H9 (cell line): ENCODE data around the gene ALG13. TPM values are rescaled to one million over a fixed set of nuclear protein-coding genes. Genes with fewer than 3 reads are reported as not detected.

Experiments
- DNase-seq: peaks from one replicate; pipeline ENCODE4 v3.0.0-alpha.2; 2017
- H2AFZ ChIP-seq: one replicate; pipeline ENCODE4 v1.6.1; 2013; ENCODE audit warnings: mild to moderate bottlenecking, low read length, control low read depth, moderate library complexity
- H2AK5ac ChIP-seq: 2 replicates; pipeline ENCODE4 v1.6.1; 2013; ENCODE audit warnings: low read length, control low read depth, mixed read lengths; ENCODE audit not compliant: insufficient read length
- H2BK120ac ChIP-seq: one replicate; pipeline ENCODE4 v1.6.1; 2013; ENCODE audit warnings: low read depth, mild to moderate bottlenecking, low read length, control low read depth, inconsistent platforms; ENCODE audit not compliant: poor library complexity, severe bottlenecking
- H2BK12ac ChIP-seq: 2 replicates; pipeline ENCODE4 v1.6.1; 2013; ENCODE audit warnings: low read length, control low read depth, mixed read lengths, low read depth; ENCODE audit not compliant: insufficient read length
- H2BK15ac ChIP-seq: 2 replicates; pipeline ENCODE4 v1.6.1; 2013; ENCODE audit warnings: low read depth, low read length, control low read depth
- H2BK20ac ChIP-seq: one replicate; pipeline ENCODE4 v1.6.1; 2013; ENCODE audit warnings: low read depth, mild to moderate bottlenecking, low read length, control low read depth, inconsistent platforms; ENCODE audit not compliant: poor library complexity, severe bottlenecking
- H2BK5ac ChIP-seq: 2 replicates; pipeline ENCODE4 v1.6.1; 2013; ENCODE audit warnings: low read length, control low read depth, mixed read lengths; ENCODE audit not compliant: insufficient read length
- H3K14ac ChIP-seq: 2 replicates; pipeline ENCODE4 v1.6.1; 2013; ENCODE audit warnings: low read length, control low read depth; ENCODE audit not compliant: insufficient read depth
- H3K18ac ChIP-seq: 2 replicates; pipeline ENCODE4 v1.6.1; 2013; ENCODE audit warnings: low read depth, mild to moderate bottlenecking, mixed read lengths, low read length, control low read depth; ENCODE audit not compliant: insufficient read length
- H3K23ac ChIP-seq: 2 replicates; pipeline ENCODE4 v1.6.1; 2013; ENCODE audit warnings: low read length, control low read depth, mixed read lengths, low read depth; ENCODE audit not compliant: insufficient read length
- H3K23me2 ChIP-seq: 2 replicates; pipeline ENCODE4 v1.6.1; 2013; ENCODE audit warnings: low read depth, mild to moderate bottlenecking, mixed read lengths, low read length, control low read depth; ENCODE audit not compliant: insufficient read length, poor library complexity, severe bottlenecking
- H3K27ac ChIP-seq: 2 replicates; pipeline ENCODE4 v1.5.1; 2013; ENCODE audit warnings: low read length, control low read depth, mixed read lengths, low read depth; ENCODE audit not compliant: insufficient read length
- H3K27me3 ChIP-seq: 2 replicates; pipeline ENCODE4 v1.6.1; 2013; ENCODE audit warnings: low read length, control low read depth, inconsistent platforms; ENCODE audit not compliant: insufficient read depth
- H3K4ac ChIP-seq: 2 replicates; pipeline ENCODE4 v1.6.1; 2013; ENCODE audit warnings: low read depth, mild to moderate bottlenecking, control low read depth, inconsistent platforms, low read length, moderate library complexity
- H3K4me1 ChIP-seq: 2 replicates; pipeline ENCODE4 v1.6.1; 2013; ENCODE audit warnings: low read length, control low read depth, inconsistent platforms; ENCODE audit not compliant: insufficient read depth
- H3K4me2 ChIP-seq: 2 replicates; pipeline ENCODE4 v1.6.1; 2013; ENCODE audit warnings: low read length, control low read depth, mixed read lengths; ENCODE audit not compliant: insufficient read length, insufficient read depth
- H3K56ac ChIP-seq: 2 replicates; pipeline ENCODE4 v1.6.1; 2013; ENCODE audit warnings: low read depth, mild to moderate bottlenecking, mixed read lengths, low read length, control low read depth; ENCODE audit not compliant: insufficient read length
- H3K79me1 ChIP-seq: 2 replicates; pipeline ENCODE4 v1.6.1; 2013; ENCODE audit warnings: low read depth, mild to moderate bottlenecking, moderate library complexity, low read length, control low read depth, inconsistent platforms; ENCODE audit not compliant: insufficient read depth, poor library complexity, severe bottlenecking
- H3K79me2 ChIP-seq: 2 replicates; pipeline ENCODE4 v1.6.1; 2013; ENCODE audit warnings: low read length, control low read depth, inconsistent platforms; ENCODE audit not compliant: insufficient read depth
- H3K9ac ChIP-seq: 2 replicates; pipeline ENCODE4 v1.6.1; 2013; ENCODE audit warnings: low read length, control low read depth, mixed read lengths; ENCODE audit not compliant: insufficient read length; ENCODE audit errors: extremely low read depth
- H3K9me3 ChIP-seq: one replicate; pipeline ENCODE4 v1.6.1; 2013; ENCODE audit warnings: low read depth, low read length, inconsistent platforms; ENCODE audit not compliant: control insufficient read depth
- H3T11ph ChIP-seq: one replicate; pipeline ENCODE4 v1.6.1; 2013; ENCODE audit warnings: mild to moderate bottlenecking, low read length, control low read depth, inconsistent platforms
- H4K20me1 ChIP-seq: one replicate; pipeline ENCODE4 v1.6.1; 2013; ENCODE audit not compliant: control insufficient read depth, insufficient read length, insufficient read depth
- H4K5ac ChIP-seq: 2 replicates; pipeline ENCODE4 v1.6.1; 2013; ENCODE audit warnings: low read depth, mild to moderate bottlenecking, mixed read lengths, low read length, control low read depth; ENCODE audit not compliant: insufficient read length
- H4K8ac ChIP-seq: replicated peaks from 2 replicates; pipeline ENCODE4 v1.6.1; 2013; ENCODE audit warnings: low read length, control low read depth, mixed read lengths, low read depth; ENCODE audit not compliant: insufficient read length
- H4K91ac ChIP-seq: 2 replicates; pipeline ENCODE4 v1.6.1; 2013; ENCODE audit warnings: low read depth, mild to moderate bottlenecking, moderate library complexity, mixed read lengths, low read length, control low read depth; ENCODE audit not compliant: insufficient read length
- H3K27ac Mint-ChIP-seq, 3 experiments: 2 replicates in 2 of 3; 3 replicates in 1 of 3; pipeline ENCODE4 v1.8.0; 2020 to 2021; ENCODE audit warnings: mixed read lengths in 3 of 3, mild to moderate bottlenecking in 1 of 3, moderate library complexity in 1 of 3
- H3K27me3 Mint-ChIP-seq: 2 replicates; pipeline ENCODE4 v1.8.0; 2021; ENCODE audit warnings: low read depth, mild to moderate bottlenecking, moderate library complexity, mixed read lengths
- H3K36me3 Mint-ChIP-seq, 3 experiments: 2 replicates in 2 of 3; 3 replicates in 1 of 3; pipeline ENCODE4 v1.8.0; 2020 to 2021; ENCODE audit warnings: low read depth in 3 of 3, mixed read lengths in 3 of 3; ENCODE audit not compliant: insufficient read depth in 1 of 3
- H3K4me1 Mint-ChIP-seq, 2 experiments: 2 replicates each; pipeline ENCODE4 v1.8.0; 2020; ENCODE audit warnings: mixed read lengths in 2 of 2
- H3K4me3 Mint-ChIP-seq, 2 experiments: 2 replicates in 1 of 2; 3 replicates in 1 of 2; pipeline ENCODE4 v1.8.0; 2020 to 2021; ENCODE audit warnings: mild to moderate bottlenecking in 2 of 2, mixed read lengths in 2 of 2, moderate library complexity in 1 of 2
- H3K9me3 Mint-ChIP-seq, 2 experiments: 2 replicates in 1 of 2; 3 replicates in 1 of 2; pipeline ENCODE4 v1.8.0; 2020; ENCODE audit warnings: mild to moderate bottlenecking in 2 of 2, mixed read lengths in 2 of 2, moderate library complexity in 1 of 2
- WGBS: extraction: QIAGEN DNeasy Blood & Tissue Kit; methylation state at CpG from one replicate; pipeline ENCODE4 v1.1.7; 2013; ENCODE audit warnings: missing lambda C conversion rate, low lambda C conversion rate, mixed read lengths; ENCODE audit not compliant: insufficient read length; ENCODE audit errors: extremely low coverage; 5-methylcytosine and 5-hydroxymethylcytosine counted together
- total RNA-seq: library from RNA; stranded (reverse); gene quantifications from 2 replicates; pipeline ENCODE4 v1.2.1, GENCODE V29; 2021
- TF ChIP-seq, protein P1 (sequence below): fragments of 200-600 bp; sonication (generic); conservative IDR thresholded peaks from 3 replicates; pipeline ENCODE4 v1.8.0; 2021; ENCODE audit warnings: antibody characterized with exemption, mild to moderate bottlenecking

Gene ALG13
- total RNA-seq, 1 experiment from 2014 or later = 91.9 TPM

DNA sequence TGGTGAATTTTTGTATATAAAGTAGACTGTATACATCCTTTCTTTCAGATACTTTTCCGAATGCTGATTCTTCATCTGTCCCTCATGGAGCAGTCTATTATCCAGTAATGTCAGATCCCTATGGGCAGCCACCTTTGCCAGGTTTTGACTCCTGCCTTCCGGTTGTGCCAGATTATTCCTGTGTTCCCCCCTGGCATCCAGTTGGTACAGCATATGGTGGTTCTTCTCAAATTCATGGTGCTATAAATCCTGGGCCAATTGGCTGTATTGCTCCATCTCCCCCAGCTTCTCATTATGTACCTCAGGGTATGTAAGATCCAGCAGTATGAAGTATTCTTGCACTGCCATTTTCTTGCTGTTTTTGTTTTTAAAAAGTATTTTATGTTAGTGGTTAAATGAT is 78.7 kb downstream of the ALG13 start:
- no peaks in the 10 kb centered on the region for H3K27me3 Mint-ChIP-seq
- Histone ChIP-seq H3K23me2 (no peaks in the 10 kb centered on the region), H3K23ac (no peak overlapping the region), H2AK5ac (no peak overlapping the region), H3K4me1 (no peaks in the 10 kb centered on the region), H2BK5ac (no peak overlapping the region), H4K8ac (no peak overlapping the region), H2AFZ (no peak overlapping the region), H3K4me2 (no peak overlapping the region), H3K4ac (no peak overlapping the region), H3T11ph (no peak overlapping the region), H4K5ac (no peak overlapping the region), H2BK12ac (no peak overlapping the region), H3K27ac (no peak overlapping the region), H3K9me3 (no peaks in the 10 kb centered on the region), H3K56ac (no peak overlapping the region), H4K20me1 (no peaks in the 10 kb centered on the region), H3K79me1 (no peaks in the 10 kb centered on the region), H3K18ac (no peak overlapping the region), H3K14ac (no peak overlapping the region), H3K79me2 (no peaks in the 10 kb centered on the region), H3K9ac (no peak overlapping the region), H2BK120ac (no peak overlapping the region), H2BK15ac (no peak overlapping the region), H2BK20ac (no peak overlapping the region), H3K27me3 (no peaks in the 10 kb centered on the region), H4K91ac (no peak overlapping the region)
- H3K9me3 Mint-ChIP-seq = no peaks in the 10 kb centered on the region; a peak in 1 of 5 replicates
- no peak for DNase-seq
- no peaks in the 10 kb centered on the region for H3K4me1 Mint-ChIP-seq
- no peak overlapping the region; a peak in 1 of 7 replicates for H3K27ac Mint-ChIP-seq
- TF ChIP-seq, protein P1, sequence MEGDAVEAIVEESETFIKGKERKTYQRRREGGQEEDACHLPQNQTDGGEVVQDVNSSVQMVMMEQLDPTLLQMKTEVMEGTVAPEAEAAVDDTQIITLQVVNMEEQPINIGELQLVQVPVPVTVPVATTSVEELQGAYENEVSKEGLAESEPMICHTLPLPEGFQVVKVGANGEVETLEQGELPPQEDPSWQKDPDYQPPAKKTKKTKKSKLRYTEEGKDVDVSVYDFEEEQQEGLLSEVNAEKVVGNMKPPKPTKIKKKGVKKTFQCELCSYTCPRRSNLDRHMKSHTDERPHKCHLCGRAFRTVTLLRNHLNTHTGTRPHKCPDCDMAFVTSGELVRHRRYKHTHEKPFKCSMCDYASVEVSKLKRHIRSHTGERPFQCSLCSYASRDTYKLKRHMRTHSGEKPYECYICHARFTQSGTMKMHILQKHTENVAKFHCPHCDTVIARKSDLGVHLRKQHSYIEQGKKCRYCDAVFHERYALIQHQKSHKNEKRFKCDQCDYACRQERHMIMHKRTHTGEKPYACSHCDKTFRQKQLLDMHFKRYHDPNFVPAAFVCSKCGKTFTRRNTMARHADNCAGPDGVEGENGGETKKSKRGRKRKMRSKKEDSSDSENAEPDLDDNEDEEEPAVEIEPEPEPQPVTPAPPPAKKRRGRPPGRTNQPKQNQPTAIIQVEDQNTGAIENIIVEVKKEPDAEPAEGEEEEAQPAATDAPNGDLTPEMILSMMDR = no peak
- H3K36me3 Mint-ChIP-seq = peaks cover 7 to 30% (median 28%) of the 10 kb centered on the region in 3 experiments; a peak in 6 of 7 replicates
- H3K4me3 Mint-ChIP-seq = no peak overlapping the region
- WGBS = no CpG with 5 or more reads among the region's 2 CpGs
